H1 (cell line): ENCODE results near the gene AP1M2. TPM values are rescaled to one million over a fixed set of nuclear protein-coding genes. Genes with fewer than 3 reads are reported as not detected.

Experiments used
- CTCF ChIA-PET: fragments of 300-600 bp; sonication (Branson Sonifier 250); formaldehyde crosslinking; loops from one replicate; lab custom pipeline; 2021; ENCODE audit not compliant: partially characterized antibody; lab: Charles Lee
- POLR2A ChIA-PET: fragments of 300-600 bp; sonication (Branson Sonifier 250); formaldehyde crosslinking; loops from one replicate; lab custom pipeline; 2021; ENCODE audit warnings: inconsistent platforms; ENCODE audit not compliant: partially characterized antibody; lab: Charles Lee
- DNase-seq, 2 experiments: peaks; one replicate each; pipeline versions ENCODE4 v3.0.0 to v3.0.0-alpha.2; 2010 to 2022; ENCODE audit warnings: low spot score in 2 of 2, low read depth in 1 of 2, mixed read lengths in 1 of 2
- FAIRE-seq: peaks from 2 replicates; lab custom pipeline; 2011; peaks lifted over from hg19 to GRCh38; lab: Jason Lieb, UNC
- H2AFZ ChIP-seq: 2 replicates; pipeline ENCODE4 v1.8.1; 2012; ENCODE audit warnings: low read length, inconsistent platforms
- H2AK5ac ChIP-seq: 2 replicates; pipeline ENCODE4 v1.6.1; 2013; ENCODE audit warnings: low read depth, low read length
- H2BK120ac ChIP-seq: replicated peaks from 2 replicates; pipeline ENCODE3; 2013; ENCODE audit warnings: low read depth, low read length, inconsistent platforms
- H2BK12ac ChIP-seq: 2 replicates; pipeline ENCODE4 v1.6.1; 2013; ENCODE audit warnings: low read depth, low read length
- H2BK15ac ChIP-seq: 2 replicates; pipeline ENCODE4 v1.6.1; 2013; ENCODE audit warnings: low read length
- H2BK20ac ChIP-seq: 2 replicates; pipeline ENCODE4 v1.6.1; 2013; ENCODE audit warnings: low read length
- H2BK5ac ChIP-seq: 2 replicates; pipeline ENCODE4 v1.6.1; 2013; ENCODE audit warnings: low read depth, low read length
- H3K14ac ChIP-seq: 2 replicates; pipeline ENCODE4 v1.6.1; 2013; ENCODE audit warnings: inconsistent platforms; ENCODE audit not compliant: insufficient read length
- H3K18ac ChIP-seq: 2 replicates; pipeline ENCODE4 v1.6.1; 2013; ENCODE audit warnings: low read length; ENCODE audit errors: extremely low read depth
- H3K23ac ChIP-seq: 2 replicates; pipeline ENCODE4 v1.6.1; 2013; ENCODE audit warnings: inconsistent platforms; ENCODE audit not compliant: insufficient read length
- H3K23me2 ChIP-seq: 2 replicates; pipeline ENCODE4 v1.6.1; 2013; ENCODE audit warnings: low read depth, low read length
- H3K27ac ChIP-seq: 2 replicates; pipeline ENCODE4 v1.6.1; 2011; ENCODE audit warnings: low read depth, low read length, inconsistent platforms
- H3K27me3 ChIP-seq, 4 experiments: replicated peaks in 1 of 4; 1 replicate in 1 of 4; 2 replicates in 3 of 4; pipeline versions ENCODE4 v1.6.1 to v1.8.1; 2011 to 2013; ENCODE audit warnings: low read length in 3 of 4, mild to moderate bottlenecking in 3 of 4, inconsistent platforms in 2 of 4, mixed read lengths in 2 of 4, moderate library complexity in 1 of 4; ENCODE audit not compliant: control insufficient read depth in 3 of 4, insufficient read depth in 3 of 4; ENCODE audit errors: extremely low read depth in 1 of 4
- H3K36me3 ChIP-seq, 4 experiments: 2 replicates each; pipeline versions ENCODE4 v1.6.1 to v1.8.1; 2011 to 2013; ENCODE audit warnings: mild to moderate bottlenecking in 4 of 4, low read length in 3 of 4, moderate library complexity in 2 of 4, control low read depth in 1 of 4, inconsistent platforms in 1 of 4; ENCODE audit not compliant: insufficient read depth in 4 of 4, control insufficient read depth in 2 of 4
- H3K4ac ChIP-seq: replicated peaks from 2 replicates; pipeline ENCODE3; 2013; ENCODE audit warnings: low read length, low read depth, mixed read lengths, inconsistent platforms; ENCODE audit not compliant: insufficient read length
- H3K4me1 ChIP-seq, 4 experiments: replicated peaks in 1 of 4; 1 replicate in 1 of 4; 2 replicates in 3 of 4; pipeline versions ENCODE4 v1.6.1 to v1.8.1; 2011 to 2013; ENCODE audit warnings: low read length in 3 of 4, inconsistent platforms in 2 of 4, mixed read lengths in 1 of 4; ENCODE audit not compliant: insufficient read depth in 4 of 4, control insufficient read depth in 3 of 4
- H3K4me2 ChIP-seq, 2 experiments: 2 replicates each; pipeline versions ENCODE4 v1.6.1 to v1.8.1; 2011 to 2013; ENCODE audit warnings: low read depth in 2 of 2, low read length in 2 of 2, control low read depth in 1 of 2, inconsistent platforms in 1 of 2, mild to moderate bottlenecking in 1 of 2; ENCODE audit not compliant: insufficient read depth in 1 of 2
- H3K4me3 ChIP-seq, 4 experiments: fragments of 200-600, 300-600 bp in 1 of 4; sonication (generic), shearing (Covaris generic), sonication (Bioruptor Twin) in 1 of 4; 2 replicates each; pipeline versions ENCODE4 v1.5.1 to v1.8.1; 2011 to 2016; ENCODE audit warnings: low read length in 4 of 4, low read depth in 3 of 4, control low read depth in 2 of 4, inconsistent platforms in 2 of 4, mild to moderate bottlenecking in 2 of 4, mixed read lengths in 1 of 4, moderate library complexity in 1 of 4; ENCODE audit not compliant: insufficient read depth in 2 of 4; ENCODE audit errors: extremely low read depth in 1 of 4
- H3K56ac ChIP-seq: replicated peaks from 2 replicates; pipeline ENCODE3; 2013; ENCODE audit warnings: low read depth, mild to moderate bottlenecking, mixed read lengths, low read length, inconsistent platforms; ENCODE audit not compliant: insufficient read length
- H3K79me1 ChIP-seq: 2 replicates; pipeline ENCODE4 v1.6.1; 2013; ENCODE audit warnings: low read depth, low read length, control low read depth
- H3K79me2 ChIP-seq, 2 experiments: 2 replicates each; pipeline versions ENCODE4 v1.6.1 to v1.8.1; 2012 to 2013; ENCODE audit warnings: low read length in 2 of 2, mild to moderate bottlenecking in 2 of 2, inconsistent platforms in 1 of 2; ENCODE audit not compliant: insufficient read depth in 2 of 2, control insufficient read depth in 1 of 2
- H3K9ac ChIP-seq, 4 experiments: replicated peaks in 1 of 4; 1 replicate in 1 of 4; 2 replicates in 3 of 4; pipeline versions ENCODE4 v1.6.1 to v1.8.1; 2011 to 2013; ENCODE audit warnings: low read depth in 3 of 4, low read length in 3 of 4, control low read depth in 2 of 4, mild to moderate bottlenecking in 2 of 4, moderate library complexity in 2 of 4, inconsistent platforms in 1 of 4; ENCODE audit errors: extremely low read depth in 1 of 4
- H3K9me3 ChIP-seq, 2 experiments: 2 replicates each; pipeline versions ENCODE4 v1.6.1 to v1.8.1; 2012 to 2013; ENCODE audit warnings: mild to moderate bottlenecking in 2 of 2, moderate library complexity in 2 of 2, control low read depth in 1 of 2, inconsistent platforms in 1 of 2, low read depth in 1 of 2, low read length in 1 of 2, mixed read lengths in 1 of 2; ENCODE audit not compliant: insufficient read depth in 2 of 2
- H4K20me1 ChIP-seq, 2 experiments: replicated peaks in 1 of 2; 2 replicates each; pipeline versions ENCODE3 to v1.8.1; 2011 to 2013; ENCODE audit warnings: inconsistent platforms in 2 of 2, low read length in 2 of 2, mild to moderate bottlenecking in 1 of 2; ENCODE audit not compliant: insufficient read depth in 2 of 2, control insufficient read depth in 1 of 2
- H4K5ac ChIP-seq: 2 replicates; pipeline ENCODE4 v1.6.1; 2013; ENCODE audit warnings: low read length, low read depth, mixed read lengths, inconsistent platforms; ENCODE audit not compliant: insufficient read length
- H4K8ac ChIP-seq: 2 replicates; pipeline ENCODE4 v1.8.0; 2013; ENCODE audit warnings: mild to moderate bottlenecking, moderate library complexity, low read length, inconsistent platforms; ENCODE audit not compliant: insufficient read depth; ENCODE audit errors: extremely low read depth
- H4K91ac ChIP-seq: replicated peaks from 2 replicates; pipeline ENCODE3; 2013; ENCODE audit warnings: low read length, mixed read lengths, inconsistent platforms; ENCODE audit not compliant: insufficient read length
- SIRT6 ChIP-seq: IDR thresholded peaks from one replicate; pipeline ENCODE4 v1.7.1; 2012; ENCODE audit warnings: low read length, inconsistent platforms
- SP2 ChIP-seq: IDR thresholded peaks from 2 replicates; pipeline ENCODE4 v1.6.1; 2012; ENCODE audit warnings: mild to moderate bottlenecking, low read length, inconsistent platforms
- SUZ12 ChIP-seq: fragments of 200-600 bp; sonication (generic); IDR thresholded peaks from 2 replicates; pipeline ENCODE4 v1.6.1; 2012; ENCODE audit warnings: mild to moderate bottlenecking, inconsistent platforms, low read length, moderate library complexity, mixed read lengths
- TBP ChIP-seq: IDR thresholded peaks from 2 replicates; pipeline ENCODE4 v1.6.1; 2011; ENCODE audit warnings: low read depth, low read length, improper control_type of control experiment
- WGBS, 2 experiments: shearing (Covaris generic) in 1 of 2; methylation state at CpG; one replicate each; pipeline versions ENCODE4 v1.1.6 to v1.1.7; 2013 to 2015; ENCODE audit warnings: low lambda C conversion rate in 2 of 2, mixed read lengths in 2 of 2, inconsistent platforms in 1 of 2, low coverage in 1 of 2, missing lambda C conversion rate in 1 of 2; ENCODE audit not compliant: insufficient replicate concordance in 2 of 2, insufficient coverage in 1 of 2, insufficient read length in 1 of 2; ENCODE audit errors: extremely low coverage in 1 of 2, missing lambda C conversion rate in 1 of 2; 5-methylcytosine and 5-hydroxymethylcytosine counted together
- polyA plus RNA-seq, 7 experiments: library from polyadenylated mRNA; depleted of rRNA in 3 of 7; stranded (reverse) in 5 of 7; unstranded in 2 of 7; fragments of >200 nt in 5 of 7; fragments of 200-250 nt in 2 of 7; gene quantifications; 1 replicate in 5 of 7; 2 replicates in 1 of 7; 4 replicates in 1 of 7; pipeline versions ENCODE4 v1.2.1 to v1.2.3, GENCODE V29; 2011 to 2013; ENCODE audit warnings: missing spikeins in 2 of 7, mixed read lengths in 2 of 7
- total RNA-seq: library from RNA; stranded (reverse); fragmentation: NEBNext Ultra II Directional; extraction: Animal tissue kit (Norgen Biotek cat#: 25700); gene quantifications from 2 replicates; pipeline ENCODE4 v1.2.1, GENCODE V29; 2021

The AP1M2 gene
- total and polyA plus RNA-seq, 2 of the 8 experiments (the other 6 are each of a cell fraction or from before 2014, with no cell fraction given): 140 to 161 TPM

- Histone ChIP-seq H2AFZ (no peak overlapping the region), H3K14ac (no peak overlapping the region), H4K8ac (no peak overlapping the region), H4K91ac (no peak overlapping the region), H3K9ac (no peak overlapping the region), H2BK120ac (no peak overlapping the region), H3K4me2 (no peak overlapping the region), H2BK20ac (no peak overlapping the region), H3K4me1 (peaks cover 4 to 9% (median 6%) of the 10 kb centered on the region in 4 experiments), H3K18ac (no peak overlapping the region), H3K79me2 (peaks cover 0 to 1% of the 10 kb centered on the region in 2 experiments; a peak in 1 of 4 replicates), H2AK5ac (no peak overlapping the region)
- FAIRE-seq: no peak
- CTCF ChIA-PET: interaction anchor here (1.1 to 6.1 kb wide), 4 partner anchors 14 to 39 kb away, joined by 3 to 46 read pairs (median 3); no protein-coding TSS in a partner anchor
- TF ChIP-seq SIRT6 (no peak), SP2 (no peak), SUZ12 (no peak), TBP (no peak)
- TF ChIP-seq, all 59 proteins: peak for 0
- Histone ChIP-seq H3K23me2 (peaks cover 5% of the 10 kb centered on the region; the same call in 1 of the 2 replicates), H3K36me3 (no peaks in the 10 kb centered on the region), H3K79me1 (peaks cover 7% of the 10 kb centered on the region), H2BK12ac (0 out of 2 replicates have a peak overlapping the region, but pooled peaks have one; percentile 17), H3K4me3 (no peak overlapping the region), H4K5ac (no peak overlapping the region), H3K27me3 (no peaks in the 10 kb centered on the region), H4K20me1 (no peaks in the 10 kb centered on the region), H3K4ac (no peak overlapping the region), H3K27ac (no peak overlapping the region), H2BK5ac (no peak overlapping the region), H3K9me3 (no peaks in the 10 kb centered on the region), H3K56ac (no peak overlapping the region), H3K23ac (no peak overlapping the region), H2BK15ac (no peak overlapping the region; the same call in 1 of the 2 replicates)
- POLR2A ChIA-PET: interaction anchor here (0.6 to 1.5 kb wide), 4 partner anchors 8 to 145 kb away, joined by 3 to 8 read pairs (median 4); no protein-coding TSS in a partner anchor
- 96% methylated on average over 4 of the region's 4 CpGs; no CpG with 5 or more reads in 1 of the 2 experiments for WGBS, 2 experiments
- no peak for DNase-seq
Measured at GRCh38 chr19:10620786-10621185, 33.7 kb upstream of the AP1M2 start.
